Upper lobe of right lung (tissue), 1 donor: ENCODE measurements around the gene SLC12A3. TPM values are rescaled to one million over a fixed set of nuclear protein-coding genes. Genes with fewer than 3 reads are reported as not detected.

Experiments
- ATAC-seq: fragments of 200-7000 bp; cut with Tn5 transposase; one replicate; pipeline ENCODE4 v1.9.1; 2020; ENCODE audit warnings: mild to moderate bottlenecking, moderate library complexity
- DNase-seq: peaks from one replicate; pipeline ENCODE4 v3.0.0-alpha.2; 2020
- H3K27ac ChIP-seq: fragments of 200-600 bp; one replicate; pipeline ENCODE4 v1.8.0; 2022
- H3K27me3 ChIP-seq: fragments of 200-600 bp; one replicate; pipeline ENCODE4 v1.8.0; 2022; ENCODE audit warnings: mild to moderate bottlenecking
- H3K36me3 ChIP-seq: fragments of 200-600 bp; one replicate; pipeline ENCODE4 v1.8.0; 2022
- H3K4me1 ChIP-seq: fragments of 200-600 bp; one replicate; pipeline ENCODE4 v1.8.0; 2022
- H3K4me3 ChIP-seq: fragments of 200-600 bp; one replicate; pipeline ENCODE4 v1.8.0; 2022; ENCODE audit warnings: mild to moderate bottlenecking
- H3K9me3 ChIP-seq: fragments of 200-600 bp; one replicate; pipeline ENCODE4 v1.8.0; 2022
- intact Hi-C: fragments of 100-400 bp; cut with DNase I; formaldehyde crosslinking; loops from one replicate; pipeline ENCODE4 v1.11.0; 2022
- total RNA-seq: library from RNA; stranded (reverse); fragmentation: NEBNext Ultra II Directional; extraction: Animal tissue kit (Norgen Biotek cat#: 25700); gene quantifications from one replicate; pipeline ENCODE4 v1.2.1, GENCODE V29; 2021
- TF ChIP-seq, protein P1 (sequence below): fragments of 200-600 bp; IDR thresholded peaks from one replicate; pipeline ENCODE4 v1.8.0; 2022; ENCODE audit warnings: antibody characterized with exemption
- donor health status: DM: no; HTN: yes; CAD: no; lungs with severe emphysema.

SLC12A3 gene
- total RNA-seq, 1 donor from 2014 or later: not detected

DNA sequence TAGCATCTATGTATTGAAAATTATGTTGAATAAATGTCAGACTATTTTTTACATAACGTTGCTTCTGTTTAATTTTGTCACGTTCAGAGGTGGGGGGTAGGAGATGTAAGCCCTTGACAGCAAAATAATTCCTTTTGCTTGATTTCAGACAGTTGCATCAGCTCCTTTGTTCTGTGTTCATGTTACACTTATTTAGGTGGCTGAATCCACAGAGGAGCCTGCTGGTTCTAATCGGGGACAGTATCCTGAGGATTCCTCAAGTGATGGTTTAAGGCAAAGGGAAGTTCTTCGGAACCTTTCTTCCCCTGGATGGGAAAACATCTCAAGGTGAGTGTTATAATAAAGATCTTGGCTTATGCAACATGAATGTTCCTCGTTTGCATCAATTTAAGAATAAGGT, 71.5 kb downstream of the SLC12A3 start:
- DNase-seq: no peak

DNA sequence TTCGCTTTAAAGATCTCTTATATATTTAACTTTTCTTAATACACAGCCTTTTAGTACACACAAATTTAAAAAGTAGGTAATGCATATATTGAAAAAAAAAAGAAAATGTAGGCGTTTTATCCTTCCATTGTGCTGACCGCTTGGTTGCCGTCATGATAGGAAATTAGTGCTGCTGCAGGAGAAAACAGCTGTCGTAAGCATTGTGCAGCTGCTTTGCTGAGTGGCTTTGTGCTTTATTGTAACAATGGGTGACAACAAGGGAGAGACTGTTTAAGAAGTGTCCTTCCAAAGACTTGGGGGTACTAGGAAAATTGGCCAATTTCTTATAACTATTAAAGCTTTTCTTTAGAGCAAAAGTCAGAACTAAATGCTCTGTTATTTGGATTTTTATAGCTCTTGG, 71.9 kb downstream of the SLC12A3 start:
- H3K4me3 ChIP-seq: peak overlapping the region; percentile 84
- TF ChIP-seq, protein P1, sequence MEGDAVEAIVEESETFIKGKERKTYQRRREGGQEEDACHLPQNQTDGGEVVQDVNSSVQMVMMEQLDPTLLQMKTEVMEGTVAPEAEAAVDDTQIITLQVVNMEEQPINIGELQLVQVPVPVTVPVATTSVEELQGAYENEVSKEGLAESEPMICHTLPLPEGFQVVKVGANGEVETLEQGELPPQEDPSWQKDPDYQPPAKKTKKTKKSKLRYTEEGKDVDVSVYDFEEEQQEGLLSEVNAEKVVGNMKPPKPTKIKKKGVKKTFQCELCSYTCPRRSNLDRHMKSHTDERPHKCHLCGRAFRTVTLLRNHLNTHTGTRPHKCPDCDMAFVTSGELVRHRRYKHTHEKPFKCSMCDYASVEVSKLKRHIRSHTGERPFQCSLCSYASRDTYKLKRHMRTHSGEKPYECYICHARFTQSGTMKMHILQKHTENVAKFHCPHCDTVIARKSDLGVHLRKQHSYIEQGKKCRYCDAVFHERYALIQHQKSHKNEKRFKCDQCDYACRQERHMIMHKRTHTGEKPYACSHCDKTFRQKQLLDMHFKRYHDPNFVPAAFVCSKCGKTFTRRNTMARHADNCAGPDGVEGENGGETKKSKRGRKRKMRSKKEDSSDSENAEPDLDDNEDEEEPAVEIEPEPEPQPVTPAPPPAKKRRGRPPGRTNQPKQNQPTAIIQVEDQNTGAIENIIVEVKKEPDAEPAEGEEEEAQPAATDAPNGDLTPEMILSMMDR: no peak
- no peak overlapping the region for H3K27ac ChIP-seq
- no peak for DNase-seq
- intact Hi-C loops: no loop called here
- H3K9me3 ChIP-seq: no peaks in the 10 kb centered on the region
- no peaks in the 10 kb centered on the region for H3K27me3 ChIP-seq
- H3K36me3 ChIP-seq: peaks cover 84% of the 10 kb centered on the region
- H3K4me1 ChIP-seq: peaks cover 73% of the 10 kb centered on the region
- no peak for ATAC-seq

More for the DNA sequence above, 71.5 kb downstream of the SLC12A3 start:
- peak overlapping the region; percentile 84 for H3K4me3 ChIP-seq
- no peaks in the 10 kb centered on the region for H3K27me3 ChIP-seq
- no peak for ATAC-seq
- H3K9me3 ChIP-seq: no peaks in the 10 kb centered on the region
- H3K4me1 ChIP-seq: peaks cover 73% of the 10 kb centered on the region
- H3K27ac ChIP-seq: no peak overlapping the region
- peaks cover 79% of the 10 kb centered on the region for H3K36me3 ChIP-seq
- TF ChIP-seq, protein P1: no peak
- intact Hi-C loops: no loop called here

DNA sequence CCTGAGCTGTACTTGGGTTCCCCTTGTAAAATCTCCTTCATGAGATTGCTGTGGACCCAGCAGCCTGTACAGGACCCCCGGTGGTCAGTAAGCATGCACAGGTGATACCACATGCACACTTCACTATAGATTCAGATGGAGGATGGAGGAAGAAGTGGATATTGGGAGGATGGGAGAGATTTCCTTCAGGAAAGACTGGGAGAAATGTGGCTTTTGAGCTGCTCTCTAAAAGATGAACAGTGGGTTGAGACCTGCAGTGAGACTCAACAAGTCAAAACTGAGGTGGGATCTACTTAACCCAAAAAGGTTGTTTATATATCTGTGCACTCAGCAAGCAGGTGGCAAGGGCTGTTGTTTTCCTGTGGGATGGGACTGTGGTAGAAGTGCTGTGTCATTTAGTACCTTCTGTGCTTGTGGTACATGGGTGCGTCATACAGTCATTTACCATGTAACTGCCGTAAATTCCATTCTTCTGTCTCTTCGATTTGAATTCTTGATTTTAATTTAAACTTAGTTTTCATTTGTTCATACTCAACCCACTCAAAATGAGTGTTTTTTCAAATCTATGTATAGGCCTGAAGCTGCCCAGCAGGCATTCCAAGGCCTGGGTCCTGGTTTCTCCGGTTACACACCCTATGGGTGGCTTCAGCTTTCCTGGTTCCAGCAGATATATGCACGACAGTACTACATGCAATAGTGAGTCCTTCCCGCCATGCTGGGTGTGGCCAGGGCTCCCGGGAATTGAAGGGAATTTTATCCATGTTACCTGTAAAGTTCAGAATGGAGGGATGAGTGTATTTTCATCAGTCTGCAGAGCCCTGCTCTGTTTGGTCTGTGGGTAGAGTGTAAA, 73.9 kb downstream of the SLC12A3 start:
- Histone ChIP-seq H3K27me3 (no peaks in the 10 kb centered on the region), H3K36me3 (peaks cover 99% of the 10 kb centered on the region), H3K27ac (no peak overlapping the region), H3K4me3 (no peak overlapping the region), H3K9me3 (no peaks in the 10 kb centered on the region), H3K4me1 (peaks cover 75% of the 10 kb centered on the region)
- peak; percentile 38 for ATAC-seq
- no peak for DNase-seq
- intact Hi-C loops: no loop called here
- TF ChIP-seq, protein P1: no peak

DNA sequence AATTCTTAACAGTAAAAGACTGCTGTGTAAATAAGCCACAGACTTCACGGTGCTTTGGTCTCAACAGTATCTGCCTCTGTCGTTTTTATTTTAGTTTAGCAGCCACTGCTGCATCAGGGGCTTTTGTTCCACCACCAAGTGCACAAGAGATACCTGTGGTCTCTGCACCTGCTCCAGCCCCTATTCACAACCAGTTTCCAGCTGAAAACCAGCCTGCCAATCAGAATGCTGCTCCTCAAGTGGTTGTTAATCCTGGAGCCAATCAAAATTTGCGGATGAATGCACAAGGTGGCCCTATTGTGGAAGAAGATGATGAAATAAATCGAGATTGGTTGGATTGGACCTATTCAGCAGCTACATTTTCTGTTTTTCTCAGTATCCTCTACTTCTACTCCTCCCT, 74.8 kb downstream of the SLC12A3 start:
- H3K4me3 ChIP-seq: no peak overlapping the region
- intact Hi-C loops: no loop called here
- H3K36me3 ChIP-seq: peaks cover 100% of the 10 kb centered on the region
- TF ChIP-seq, protein P1: no peak
- H3K9me3 ChIP-seq: no peaks in the 10 kb centered on the region
- no peak for ATAC-seq
- no peak for DNase-seq
- peaks cover 78% of the 10 kb centered on the region for H3K4me1 ChIP-seq
- no peaks in the 10 kb centered on the region for H3K27me3 ChIP-seq
- H3K27ac ChIP-seq: no peak overlapping the region

DNA sequence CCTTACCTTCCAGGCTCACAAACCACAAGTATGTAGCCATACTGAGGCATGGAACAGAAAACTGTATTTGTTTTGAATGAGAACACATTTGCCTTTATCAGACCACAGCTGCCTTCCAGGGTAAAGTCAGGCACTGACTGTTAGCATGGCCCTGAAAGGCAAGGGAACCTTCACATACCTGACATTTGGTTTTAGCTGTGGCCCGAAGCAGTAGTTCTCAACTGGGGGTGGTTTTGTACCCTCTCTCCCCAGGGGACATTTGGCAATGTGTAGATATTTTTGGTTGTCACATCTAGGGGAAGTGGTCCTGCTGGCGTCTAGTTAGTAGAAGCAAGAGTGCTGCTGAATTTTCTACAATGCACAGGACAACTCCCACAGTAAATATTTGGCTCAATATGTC, 76.1 kb downstream of the SLC12A3 start:
- no peak for ATAC-seq
- no peak for DNase-seq
- intact Hi-C loops: no loop called here
- Histone ChIP-seq H3K9me3 (no peaks in the 10 kb centered on the region), H3K4me1 (peaks cover 69% of the 10 kb centered on the region), H3K4me3 (no peak overlapping the region), H3K36me3 (peaks cover 97% of the 10 kb centered on the region), H3K27me3 (no peaks in the 10 kb centered on the region), H3K27ac (peak overlapping the region; percentile 32)
- TF ChIP-seq, protein P1: no peak
